ENCODE data around the gene HMGB4. TPM values are rescaled to one million over a fixed set of nuclear protein-coding genes. Genes with fewer than 3 reads are reported as not detected.

HMGB4 gene
- total and polyA plus RNA-seq, 2 donors (not counting 3 experiments of a cell fraction or from before 2014, with no cell fraction given) = not detected

GRCh38 chr1:33828654-33829053, 35.2 kb upstream of the HMGB4 start:
- ChIA-PET POLR2A (no interaction called here), CTCF (no interaction called here)
- Histone ChIP-seq H3K4me2 (ENCODE audit: insufficient read depth, low read length) (no peak overlapping the region), H4K20me1 (replicated peaks; ENCODE audit: control insufficient read depth, extremely low read depth, insufficient read depth, low read length) (no peaks in the 10 kb centered on the region), H3K9me3 (replicated peaks; ENCODE audit: control insufficient read depth, insufficient read depth, low read length) (peaks cover 5% of the 10 kb centered on the region), H3K9me1 (replicated peaks; ENCODE audit: control insufficient read depth, extremely low read depth, insufficient read depth, low read length) (no peaks in the 10 kb centered on the region), H3K36me3 (ENCODE audit: control insufficient read depth in 2 of 2, extremely low read depth in 1 of 2, insufficient read depth in 2 of 2, low read length in 2 of 2) (no peaks in the 10 kb centered on the region), H3K27me3 (ENCODE audit: control insufficient read depth in 2 of 2, insufficient read depth in 2 of 2, low read length in 2 of 2) (no peaks in the 10 kb centered on the region), H3K27ac (ENCODE audit: insufficient read depth, low read depth, low read length) (no peak overlapping the region), H3K4me1 (ENCODE audit: control insufficient read depth, extremely low read depth, insufficient read depth, low read length) (no peaks in the 10 kb centered on the region), H3K79me2 (ENCODE audit: control insufficient read depth, insufficient read depth, low read length) (no peaks in the 10 kb centered on the region), H2AFZ (ENCODE audit: low read depth, low read length) (no peak overlapping the region), H3K4me3 (replicated peaks in 1 of 3; ENCODE audit: insufficient read depth in 1 of 3, low read depth in 1 of 3, low read length in 3 of 3) (no peak overlapping the region), H3K9ac (replicated peaks; ENCODE audit: extremely low read depth, insufficient read depth, low read length) (no peak overlapping the region)
- TF ChIP-seq JUN (IDR thresholded peaks at IDR 0.05; ENCODE audit: borderline replicate concordance, insufficient read depth, insufficient read length, low read depth) (no peak), POLR2AphosphoS5 (IDR thresholded peaks at IDR 0.05; ENCODE audit: insufficient read depth, low read depth, low read length) (no peak), FOS (IDR thresholded peaks at IDR 0.05; ENCODE audit: borderline replicate concordance, insufficient read depth, low read length) (no peak), GATA2 (IDR thresholded peaks at IDR 0.05; ENCODE audit: insufficient read depth, insufficient read length, low read depth, low read length) (no peak), EZH2 (IDR thresholded peaks at IDR 0.05; ENCODE audit: borderline replicate concordance, low read depth, low read length, severe bottlenecking) (no peak), MYC (IDR thresholded peaks at IDR 0.05; ENCODE audit: low read depth, low read length) (no peak), MAX (IDR thresholded peaks at IDR 0.05; ENCODE audit: insufficient read depth, insufficient read length) (no peak), POLR2A (IDR thresholded peaks at IDR 0.05; ENCODE audit: low read depth, low read length) (no peak)
- TF ChIP-seq, protein P1, sequence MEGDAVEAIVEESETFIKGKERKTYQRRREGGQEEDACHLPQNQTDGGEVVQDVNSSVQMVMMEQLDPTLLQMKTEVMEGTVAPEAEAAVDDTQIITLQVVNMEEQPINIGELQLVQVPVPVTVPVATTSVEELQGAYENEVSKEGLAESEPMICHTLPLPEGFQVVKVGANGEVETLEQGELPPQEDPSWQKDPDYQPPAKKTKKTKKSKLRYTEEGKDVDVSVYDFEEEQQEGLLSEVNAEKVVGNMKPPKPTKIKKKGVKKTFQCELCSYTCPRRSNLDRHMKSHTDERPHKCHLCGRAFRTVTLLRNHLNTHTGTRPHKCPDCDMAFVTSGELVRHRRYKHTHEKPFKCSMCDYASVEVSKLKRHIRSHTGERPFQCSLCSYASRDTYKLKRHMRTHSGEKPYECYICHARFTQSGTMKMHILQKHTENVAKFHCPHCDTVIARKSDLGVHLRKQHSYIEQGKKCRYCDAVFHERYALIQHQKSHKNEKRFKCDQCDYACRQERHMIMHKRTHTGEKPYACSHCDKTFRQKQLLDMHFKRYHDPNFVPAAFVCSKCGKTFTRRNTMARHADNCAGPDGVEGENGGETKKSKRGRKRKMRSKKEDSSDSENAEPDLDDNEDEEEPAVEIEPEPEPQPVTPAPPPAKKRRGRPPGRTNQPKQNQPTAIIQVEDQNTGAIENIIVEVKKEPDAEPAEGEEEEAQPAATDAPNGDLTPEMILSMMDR (IDR thresholded peaks at IDR 0.05; ENCODE audit: extremely low read depth in 1 of 2, insufficient read depth in 1 of 2, low read depth in 1 of 2, low read length in 2 of 2) = no peak
- intact Hi-C loops (cut with micrococcal nuclease) = no loop called here
- no peak for FAIRE-seq
- DNase-seq (ENCODE audit: low read depth, low spot score) = no peak
- BruUV-seq (replicated peaks) = no TSS peak
- dilution Hi-C loops (cut with MboI; ENCODE audit: extremely low pct_ligation_motif_present, low sequenced_read_pairs) = no loop called here
